Measurements from ENCODE around the gene PDZD11.
A peak's percentile ranks its signal among the peaks of the same experiment; 100 is the strongest.
"Not testable (repeated sequence)": the region's sequence is repeated elsewhere in the genome, so short reads cannot be mapped to it uniquely, and the experiment has no call there.

Gene PDZD11

GRCh38 chrX:70289793-70290770 lies at the start of gene PDZD11, which contains the start of gene KIF4A:
Gene PDZD11 (minus strand): TSS chrX:70289927. CDS start chrX:70289341, 586 bp downstream.
Gene KIF4A (plus strand): TSS chrX:70290104. CDS start chrX:70290459, 355 bp downstream.
- DNase-seq (ENCODE audit: low read depth), result peak; percentile 40

GRCh38 chrX:70338290-70338689 lies 48.6 kb upstream of the PDZD11 start:
- no peak for DNase-seq (ENCODE audit: low read depth)

GRCh38 chrX:70336767-70337166 lies 47.0 kb upstream of the PDZD11 start:
- DNase-seq (ENCODE audit: low read depth), result no peak

GRCh38 chrX:70332600-70332999 lies 42.9 kb upstream of the PDZD11 start:
- DNase-seq (ENCODE audit: low read depth), result no peak

- no peak for DNase-seq (ENCODE audit: low read depth)
Observed at GRCh38 chrX:70331161-70331560, 41.4 kb upstream of the PDZD11 start.

GRCh38 chrX:70324326-70324725 lies 34.6 kb upstream of the PDZD11 start:
- no peak for DNase-seq (ENCODE audit: low read depth)

GRCh38 chrX:70323628-70324027 lies 33.9 kb upstream of the PDZD11 start:
- DNase-seq (ENCODE audit: low read depth), result not testable (repeated sequence)

- no peak for DNase-seq (ENCODE audit: low read depth)
Observed at GRCh38 chrX:70322784-70323183, 33.1 kb upstream of the PDZD11 start.

- no peak for DNase-seq (ENCODE audit: low read depth)
Observed at GRCh38 chrX:70313503-70313902, 23.8 kb upstream of the PDZD11 start.

GRCh38 chrX:70301716-70302115 lies 12.0 kb upstream of the PDZD11 start:
- no peak for DNase-seq (ENCODE audit: low read depth)

- DNase-seq (ENCODE audit: low read depth), result no peak
Observed at GRCh38 chrX:70293621-70294020, 3.9 kb upstream of the PDZD11 start.

GRCh38 chrX:70292788-70293187 lies 3.1 kb upstream of the PDZD11 start:
- DNase-seq (ENCODE audit: low read depth), result no peak

- DNase-seq (ENCODE audit: low read depth), result no peak
Observed at GRCh38 chrX:70289168-70289792, 447 bp downstream of the PDZD11 start.

GRCh38 chrX:70281951-70282350 lies 7.8 kb downstream of the PDZD11 start, which contains the start of gene RAB41:
Gene RAB41 (plus strand): TSS chrX:70282172. CDS start chrX:70282218, 46 bp downstream.
- DNase-seq (ENCODE audit: low read depth), result no peak

- no peak for DNase-seq (ENCODE audit: low read depth)
Observed at GRCh38 chrX:70280573-70280972, 9.2 kb downstream of the PDZD11 start.

GRCh38 chrX:70279081-70279480 lies 10.6 kb downstream of the PDZD11 start:
- DNase-seq (ENCODE audit: low read depth), result no peak

- DNase-seq (ENCODE audit: low read depth), result not testable (repeated sequence)
Observed at GRCh38 chrX:70274029-70274428, 15.7 kb downstream of the PDZD11 start.

GRCh38 chrX:70268034-70268433 lies 21.7 kb downstream of the PDZD11 start, which contains the start of gene ARR3:
Gene ARR3 (plus strand): TSS chrX:70268334. CDS start chrX:70269386, 1,052 bp downstream.
- DNase-seq (ENCODE audit: low read depth), result no peak

- DNase-seq (ENCODE audit: low read depth), result no peak
Observed at GRCh38 chrX:70264784-70265183, 24.9 kb downstream of the PDZD11 start.

- no peak for DNase-seq (ENCODE audit: low read depth)
Observed at GRCh38 chrX:70262952-70263567, 26.7 kb downstream of the PDZD11 start.

GRCh38 chrX:70260104-70260503 lies 29.6 kb downstream of the PDZD11 start, which contains the start of gene P2RY4:
Gene P2RY4 (minus strand): TSS chrX:70260204. CDS start chrX:70259624, 580 bp downstream.
- DNase-seq (ENCODE audit: low read depth), result no peak

Measured in HS-27A (cell line).